ENCODE measurements around the gene CSNK2B.

The CSNK2B gene

GRCh38 chr6:31690231-31691077 is 24.6 kb downstream of the CSNK2B start:
- no peak overlapping the region for H3K4me3 ChIP-seq (ENCODE audit: low read depth, low read length)
- CTCF ChIA-PET = interaction anchor here (0.8 to 4.4 kb wide), 10 partner anchors 8 to 182 kb away, joined by 3 to 29 read pairs (median 5); partner anchors contain the start of genes ABHD16A, C6orf47, HSPA1B and LY6G5C
- POLR2A ChIA-PET = interaction anchor here (1.1 kb wide), 1 partner anchor 12 kb away, joined by 3 read pairs; the partner anchor contains the start of gene ABHD16A
- no peak for DNase-seq (ENCODE audit: low read depth, low spot score)
- TF ChIP-seq CTCF (IDR thresholded peaks at IDR 0.05; ENCODE audit: insufficient read depth, low read length, missing control alignments) = no peak

DNA sequence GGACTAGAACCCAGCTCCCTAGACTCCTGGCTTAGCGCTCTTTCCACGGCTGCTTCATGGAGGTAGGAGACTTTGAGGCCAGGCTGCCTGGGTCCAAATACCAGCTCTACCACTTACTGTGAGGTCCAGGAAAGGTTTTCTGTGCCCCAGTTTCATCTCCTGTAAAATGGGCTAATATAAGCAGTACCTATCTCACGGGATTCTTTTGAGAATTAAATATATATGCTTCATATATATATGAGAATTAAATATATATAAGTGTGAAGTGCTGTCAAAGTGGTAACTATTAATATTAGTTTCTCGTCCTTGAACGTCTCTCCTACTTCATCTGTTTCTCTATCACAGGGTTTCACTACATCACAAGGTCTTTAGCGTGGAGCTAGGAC is 25.2 kb downstream of the CSNK2B start:
- POLR2A ChIA-PET = interaction anchor here (1.1 kb wide), 1 partner anchor 12 kb away, joined by 3 read pairs; the partner anchor contains the start of gene ABHD16A
- CTCF ChIA-PET = interaction anchor here (0.8 to 4.4 kb wide), 7 partner anchors 7 to 136 kb away, joined by 4 to 29 read pairs (median 8); partner anchors contain the start of genes ABHD16A, HSPA1B and LY6G5C
- TF ChIP-seq CTCF (IDR thresholded peaks at IDR 0.05; ENCODE audit: insufficient read depth, low read length, missing control alignments) = no peak
- H3K4me3 ChIP-seq (ENCODE audit: low read depth, low read length) = no peak overlapping the region
- no peak for DNase-seq (ENCODE audit: low read depth, low spot score)

DNA sequence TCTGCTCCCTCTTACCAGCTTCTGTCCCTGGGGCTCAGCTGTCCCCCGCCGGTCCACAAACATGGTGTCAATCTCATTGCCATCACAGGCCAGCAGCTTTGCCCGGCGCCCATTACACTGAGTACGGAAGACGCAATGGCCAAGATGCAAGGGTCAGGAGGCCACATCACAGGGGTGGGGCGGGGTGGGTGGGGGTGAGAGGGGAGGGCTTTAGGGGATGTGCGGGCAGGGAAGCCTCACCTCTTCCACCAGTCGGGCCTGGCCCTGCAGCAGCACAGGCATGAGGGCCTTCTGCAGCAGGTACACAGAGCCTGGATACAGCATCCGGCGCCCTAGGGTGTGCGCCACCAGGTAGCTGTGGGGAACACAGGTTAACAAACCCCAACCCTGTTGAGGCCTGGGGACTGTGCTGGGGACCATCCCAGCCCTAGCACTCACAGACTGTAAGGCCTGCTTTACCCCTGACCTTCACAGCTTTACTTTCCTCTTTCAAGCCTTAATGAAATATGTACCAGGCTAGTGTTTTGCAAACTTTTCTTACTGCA is 25.8 kb downstream of the CSNK2B start:
- no peak overlapping the region for H3K4me3 ChIP-seq (ENCODE audit: low read depth, low read length)
- TF ChIP-seq CTCF (IDR thresholded peaks at IDR 0.05; ENCODE audit: insufficient read depth, low read length, missing control alignments) = no peak
- CTCF ChIA-PET = interaction anchor here (0.8 to 4.4 kb wide), 7 partner anchors 9 to 138 kb away, joined by 3 to 29 read pairs (median 6); partner anchors contain the start of gene LY6G5C
- POLR2A ChIA-PET = interaction anchor here (1.1 kb wide), 1 partner anchor 11 kb away, joined by 3 read pairs; the partner anchor contains the start of gene ABHD16A
- no peak for DNase-seq (ENCODE audit: low read depth, low spot score)

GRCh38 chr6:31692353-31692752 is 26.5 kb downstream of the CSNK2B start:
- no peak overlapping the region for H3K4me3 ChIP-seq (ENCODE audit: low read depth, low read length)
- DNase-seq (ENCODE audit: low read depth, low spot score) = no peak
- ChIA-PET POLR2A (no interaction called here), CTCF (interaction anchor here (1.0 to 4.4 kb wide), 4 partner anchors 9 to 137 kb away, joined by 3 to 29 read pairs (median 6); partner anchors contain the start of gene LY6G5C)
- no peak for TF ChIP-seq CTCF (IDR thresholded peaks at IDR 0.05; ENCODE audit: insufficient read depth, low read length, missing control alignments)

- POLR2A ChIA-PET = interaction anchor here (1.9 kb wide), 1 partner anchor 10 kb away, joined by 6 read pairs; the partner anchor contains the start of gene ABHD16A
- TF ChIP-seq CTCF (IDR thresholded peaks at IDR 0.05; ENCODE audit: insufficient read depth, low read length, missing control alignments) = no peak
- H3K4me3 ChIP-seq (ENCODE audit: low read depth, low read length) = no peak overlapping the region
- no peak for DNase-seq (ENCODE audit: low read depth, low spot score)
- CTCF ChIA-PET = interaction anchor here (1.0 to 4.4 kb wide), 5 partner anchors 9 to 137 kb away, joined by 3 to 29 read pairs (median 5); partner anchors contain the start of gene LY6G5C
These were observed 27.0 kb downstream of the CSNK2B start for GRCh38 chr6:31692886-31693285.
